ENCODE measurements around the gene RIMBP2.

DNA sequence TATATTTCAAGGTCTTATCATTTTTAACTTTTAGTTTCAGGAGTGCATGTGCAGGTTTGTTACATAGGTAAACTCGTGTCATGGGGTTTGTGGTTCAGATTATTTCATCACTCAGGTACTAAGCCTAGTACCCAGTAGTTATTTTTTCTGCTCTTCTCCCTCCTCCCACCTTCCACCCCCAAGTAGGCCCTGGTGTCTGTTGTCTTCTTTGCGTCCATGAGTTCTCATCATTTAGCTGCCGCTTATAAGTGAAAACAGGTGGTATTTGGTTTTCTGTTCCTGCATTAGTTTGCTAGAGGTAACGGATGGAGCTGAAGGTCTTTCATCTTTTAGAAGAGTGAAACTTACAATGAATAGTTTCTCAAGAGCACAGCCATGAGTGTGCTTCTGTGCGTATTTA is 354.0 kb downstream of the RIMBP2 start:
- TF ChIP-seq, protein P1, sequence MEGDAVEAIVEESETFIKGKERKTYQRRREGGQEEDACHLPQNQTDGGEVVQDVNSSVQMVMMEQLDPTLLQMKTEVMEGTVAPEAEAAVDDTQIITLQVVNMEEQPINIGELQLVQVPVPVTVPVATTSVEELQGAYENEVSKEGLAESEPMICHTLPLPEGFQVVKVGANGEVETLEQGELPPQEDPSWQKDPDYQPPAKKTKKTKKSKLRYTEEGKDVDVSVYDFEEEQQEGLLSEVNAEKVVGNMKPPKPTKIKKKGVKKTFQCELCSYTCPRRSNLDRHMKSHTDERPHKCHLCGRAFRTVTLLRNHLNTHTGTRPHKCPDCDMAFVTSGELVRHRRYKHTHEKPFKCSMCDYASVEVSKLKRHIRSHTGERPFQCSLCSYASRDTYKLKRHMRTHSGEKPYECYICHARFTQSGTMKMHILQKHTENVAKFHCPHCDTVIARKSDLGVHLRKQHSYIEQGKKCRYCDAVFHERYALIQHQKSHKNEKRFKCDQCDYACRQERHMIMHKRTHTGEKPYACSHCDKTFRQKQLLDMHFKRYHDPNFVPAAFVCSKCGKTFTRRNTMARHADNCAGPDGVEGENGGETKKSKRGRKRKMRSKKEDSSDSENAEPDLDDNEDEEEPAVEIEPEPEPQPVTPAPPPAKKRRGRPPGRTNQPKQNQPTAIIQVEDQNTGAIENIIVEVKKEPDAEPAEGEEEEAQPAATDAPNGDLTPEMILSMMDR (conservative IDR thresholded peaks at IDR 0.05 in 1 of 2, IDR thresholded peaks at IDR 0.05 in 1 of 2; ENCODE audit: low read depth in 1 of 2, low read length in 2 of 2) = no peak
- no peak for TF ChIP-seq EZH2 (IDR thresholded peaks at IDR 0.05; ENCODE audit: low read length, missing control alignments)

All from fibroblast of lung (primary cell).